HTR-8/SVneo (cell line): ENCODE data around the gene VEGFA.

ENCODE experiments used
- DNase-seq: peaks from one replicate; pipeline ENCODE4 v3.0.0; 2011; ENCODE audit warnings: low spot score, mixed read lengths; ENCODE audit not compliant: insufficient read length
- FAIRE-seq: peaks from 2 replicates; lab custom pipeline; 2011; peaks lifted over from hg19 to GRCh38; lab: Jason Lieb, UNC

VEGFA gene

GRCh38 chr6:43769526-43770371 lies at the start of gene VEGFA:
VEGFA (plus strand) TSS chr6:43770211.
- DNase-seq (peak; percentile 90), FAIRE-seq (no peak)

DNA sequence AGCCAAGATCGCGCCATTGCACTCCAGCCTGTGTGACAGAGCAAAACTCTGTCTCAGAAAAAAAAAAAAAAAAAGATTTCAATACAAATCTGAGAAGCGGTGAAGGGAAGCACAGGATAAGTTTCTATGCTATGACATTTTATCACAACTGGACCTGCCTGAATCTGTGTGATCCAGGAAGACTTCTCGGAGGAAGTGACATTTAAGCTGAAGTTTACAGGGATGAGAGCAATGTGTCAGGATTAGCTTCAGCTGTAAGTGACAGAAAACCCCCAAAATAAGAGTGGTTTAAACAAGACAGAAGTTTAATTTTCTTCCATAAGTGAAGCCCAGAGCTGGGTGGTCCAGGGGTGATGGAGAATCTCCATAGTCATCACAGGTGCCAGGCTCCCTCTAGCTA lies 49.0 kb upstream of the VEGFA start:
- no peak for FAIRE-seq
- DNase-seq = no peak

- FAIRE-seq (no peak), DNase-seq (no peak)
These were observed 47.0 kb upstream of the VEGFA start for GRCh38 chr6:43722920-43723545.

- peak; percentile 78 for DNase-seq
- FAIRE-seq = no peak
These were observed 46.2 kb upstream of the VEGFA start for GRCh38 chr6:43723737-43724295.

- no peak for DNase-seq
- peak; percentile 66 for FAIRE-seq
These were observed 45.7 kb upstream of the VEGFA start for GRCh38 chr6:43724354-43724753.

GRCh38 chr6:43724914-43725642 lies 44.9 kb upstream of the VEGFA start:
- FAIRE-seq = peak; percentile 98
- peak; percentile 92 for DNase-seq

DNA sequence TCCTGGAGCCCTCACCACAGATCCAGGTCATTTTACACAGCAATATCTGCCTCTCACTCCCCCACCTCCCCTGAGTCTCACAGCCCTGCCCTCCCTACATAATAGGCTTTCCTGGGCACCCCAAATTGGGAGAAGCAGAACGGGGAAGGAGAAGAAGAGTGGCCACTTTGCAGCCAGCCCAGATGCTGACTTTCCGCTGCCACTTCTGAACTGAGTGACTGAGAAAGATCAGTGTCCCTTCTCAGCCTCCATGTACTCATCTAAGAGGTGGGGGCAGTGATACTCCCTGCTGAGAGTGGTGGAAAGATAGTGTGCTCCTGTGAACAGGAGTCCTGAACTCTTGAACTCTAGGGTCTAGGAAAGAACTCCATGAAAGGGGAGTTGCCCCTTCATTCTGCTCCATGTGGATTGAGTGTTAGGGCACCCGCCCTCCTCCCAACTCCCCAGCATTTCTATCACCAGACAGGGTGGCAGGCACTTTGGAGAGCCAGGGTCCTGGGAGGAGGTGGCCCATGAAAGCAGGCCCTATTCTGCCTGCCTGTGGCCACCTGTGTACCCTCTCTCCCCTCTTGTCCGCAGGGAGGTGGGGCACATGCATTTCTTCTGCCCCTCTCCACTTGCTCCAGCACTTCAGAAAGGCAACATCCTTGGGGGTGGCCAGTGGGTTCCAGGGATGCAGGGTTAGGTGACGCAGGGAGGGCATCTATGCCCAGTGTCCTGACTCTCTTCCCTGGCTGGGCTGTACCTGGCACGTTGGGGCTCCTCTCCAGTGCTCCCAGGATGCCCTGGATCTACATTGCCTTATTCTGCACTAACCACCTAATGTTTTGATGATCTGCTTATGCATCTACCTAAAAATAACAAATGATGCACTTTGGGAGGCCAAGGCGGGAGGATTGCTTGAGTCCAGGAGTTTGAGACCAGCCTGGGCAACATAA lies 44.1 kb upstream of the VEGFA start:
- DNase-seq = no peak
- FAIRE-seq = no peak

- DNase-seq = no peak
- FAIRE-seq = no peak
These were observed 42.4 kb upstream of the VEGFA start for GRCh38 chr6:43727634-43728033.

DNA sequence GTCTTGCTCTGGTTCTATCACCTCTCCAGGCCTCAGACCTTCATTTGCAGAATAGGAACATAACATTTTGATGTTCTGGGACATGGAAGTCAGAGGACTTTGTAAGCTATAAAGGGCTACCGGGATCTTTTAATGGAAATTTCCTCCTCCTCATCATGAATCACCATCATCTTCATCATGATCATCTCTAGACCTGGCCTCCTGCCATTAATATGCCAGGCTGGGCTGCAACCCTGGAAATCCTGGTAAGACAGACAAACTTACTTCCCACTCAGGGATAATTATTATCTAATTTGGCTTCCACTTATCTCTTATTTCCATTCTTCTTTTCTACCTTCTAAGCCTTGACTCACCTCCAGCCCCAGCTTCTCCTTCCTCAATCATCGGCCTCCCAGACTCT lies 41.4 kb upstream of the VEGFA start:
- no peak for DNase-seq
- no peak for FAIRE-seq

DNA sequence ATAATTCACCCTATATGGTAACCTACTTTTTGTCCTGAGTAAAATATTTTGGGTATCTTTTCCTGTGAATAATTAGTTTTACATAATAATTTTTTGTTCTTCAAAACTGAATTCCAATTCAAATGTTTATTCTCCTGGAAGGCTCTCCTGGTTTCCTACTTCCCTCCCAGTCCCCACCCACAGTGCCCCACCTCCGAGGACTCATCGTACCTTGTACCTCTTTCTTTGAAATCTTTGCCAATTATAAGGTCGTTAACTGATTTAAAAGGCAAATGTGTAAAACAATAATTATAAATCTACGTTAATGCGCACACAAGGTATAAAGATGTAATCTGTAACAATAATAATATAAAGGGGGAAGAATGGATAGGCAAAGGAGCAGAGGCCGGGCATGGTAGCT lies 40.5 kb upstream of the VEGFA start:
- FAIRE-seq = no peak
- no peak for DNase-seq

- no peak for FAIRE-seq
These were observed 39.4 kb upstream of the VEGFA start for GRCh38 chr6:43730634-43731033.

GRCh38 chr6:43733471-43734293 lies 36.3 kb upstream of the VEGFA start:
- FAIRE-seq = no peak
- DNase-seq = no peak

More at GRCh38 chr6:43730634-43731033, 39.4 kb upstream of the VEGFA start:
- DNase-seq = no peak

- DNase-seq (no peak), FAIRE-seq (no peak)
These were observed 35.7 kb upstream of the VEGFA start for GRCh38 chr6:43734294-43734665.

DNA sequence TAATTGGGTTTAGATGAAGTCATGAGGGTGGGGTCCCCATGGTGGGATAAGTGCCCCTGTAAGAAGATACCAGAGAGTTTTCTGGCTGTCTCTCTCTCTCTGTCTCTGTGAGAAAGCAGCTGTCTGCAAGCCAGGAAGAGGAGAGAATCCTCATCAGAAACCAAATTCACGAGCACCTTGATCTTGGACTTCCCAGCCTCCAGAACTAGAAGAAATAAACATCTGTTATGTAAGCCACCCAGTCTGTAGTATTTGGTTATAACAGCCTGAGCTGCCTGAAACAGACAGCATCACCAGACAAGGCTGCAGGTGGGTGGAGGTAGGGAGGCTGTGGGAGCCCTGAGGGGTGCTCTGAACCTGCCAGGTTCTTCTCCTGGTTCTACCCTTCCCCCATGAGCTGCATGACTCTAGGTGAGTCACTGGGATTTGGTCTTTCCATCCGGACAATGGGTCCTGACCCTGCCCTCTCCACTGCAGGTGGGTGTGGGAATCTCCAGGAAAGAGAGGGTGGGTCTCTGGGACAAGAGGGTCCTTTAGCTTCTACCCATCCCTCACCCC lies 34.3 kb upstream of the VEGFA start:
- no peak for DNase-seq

DNA sequence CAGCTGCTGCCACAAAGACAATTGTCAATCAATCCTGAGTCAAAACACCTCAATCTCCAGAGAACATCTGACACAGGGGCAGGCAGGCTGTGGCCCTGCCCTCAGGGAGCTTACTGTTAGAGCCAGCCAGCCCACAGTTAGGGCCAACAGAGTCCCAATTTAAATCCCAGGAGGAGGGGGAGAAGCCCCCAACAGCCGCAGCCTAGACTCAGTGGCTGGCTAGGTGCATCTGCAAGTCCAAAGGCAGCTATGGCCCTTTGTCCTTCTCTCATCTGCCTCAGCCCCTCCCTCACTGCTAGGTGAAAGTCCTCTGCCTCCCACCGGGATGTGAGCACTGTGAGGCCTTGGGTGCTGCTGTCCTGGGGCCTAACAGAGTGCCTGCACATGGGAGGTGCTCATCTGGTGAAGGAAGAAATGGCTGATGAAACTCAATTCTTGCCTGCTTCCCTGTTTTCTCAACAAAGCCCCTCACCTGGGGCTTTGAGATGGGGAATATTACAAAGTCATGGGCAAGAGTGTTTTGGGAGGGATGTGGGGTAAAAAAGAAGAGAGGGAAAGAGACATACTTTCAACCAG lies 33.7 kb upstream of the VEGFA start:
- DNase-seq (no peak), FAIRE-seq (no peak)

More for the DNA sequence above, 34.3 kb upstream of the VEGFA start:
- FAIRE-seq = no peak

- no peak for FAIRE-seq
- no peak for DNase-seq
These were observed 33.2 kb upstream of the VEGFA start for GRCh38 chr6:43736844-43737243.

DNA sequence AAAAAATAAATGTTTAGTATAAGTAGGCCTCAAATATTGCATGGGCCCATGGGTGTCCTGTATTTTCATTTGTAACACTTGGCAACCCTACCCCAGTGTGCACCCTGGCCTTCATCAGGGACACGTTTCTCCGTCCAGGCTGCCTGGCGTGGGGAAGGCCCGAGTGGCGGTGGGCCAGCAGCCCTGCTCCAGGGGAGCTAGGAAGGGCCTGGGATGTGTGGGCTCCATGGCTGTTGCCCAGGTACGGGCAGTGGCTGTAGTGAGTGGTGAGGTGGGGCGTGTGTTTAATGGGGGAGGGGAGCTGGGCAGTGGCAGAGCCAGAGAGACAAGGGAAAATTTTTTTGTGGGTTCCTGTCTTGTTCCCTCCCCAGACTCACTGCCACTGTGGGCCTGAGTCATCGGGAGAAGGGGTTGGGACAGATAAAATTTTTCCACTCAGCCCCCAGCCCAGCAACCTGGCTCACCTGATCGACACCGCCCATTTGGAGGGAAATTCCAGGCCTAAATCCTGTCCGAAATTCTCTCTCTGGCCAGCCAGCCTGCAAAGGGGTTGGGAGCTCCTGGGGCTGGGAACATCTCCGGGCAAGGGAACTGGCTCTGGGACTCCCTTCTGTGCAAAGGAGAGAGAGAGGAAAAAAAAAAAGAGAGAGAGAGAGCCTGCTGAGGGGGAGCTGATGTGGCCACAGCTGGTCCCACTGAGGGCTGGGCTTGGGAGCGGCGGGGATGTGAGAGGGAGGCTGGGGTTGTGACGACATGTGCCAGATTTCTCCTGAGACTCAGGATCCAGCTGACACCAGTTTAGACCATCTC lies 32.5 kb upstream of the VEGFA start:
- FAIRE-seq = no peak
- no peak for DNase-seq
